HFFc6 (cell line): ENCODE measurements around the gene CPEB1. TPM values are rescaled to one million over a fixed set of nuclear protein-coding genes. Genes with fewer than 3 reads are reported as not detected.

Experiments
- DNase-seq: peaks from one replicate; pipeline ENCODE4 v3.0.0-alpha.2; 2018
- H3K27ac Mint-ChIP-seq: 2 replicates; pipeline ENCODE4 v1.8.0; 2020; ENCODE audit warnings: mild to moderate bottlenecking, mixed read lengths
- H3K27me3 Mint-ChIP-seq: 2 replicates; pipeline ENCODE4 v1.8.0; 2021; ENCODE audit warnings: mild to moderate bottlenecking, moderate library complexity, mixed read lengths; ENCODE audit not compliant: insufficient read depth
- H3K36me3 Mint-ChIP-seq: 2 replicates; pipeline ENCODE4 v1.8.0; 2021; ENCODE audit warnings: low read depth, mixed read lengths
- H3K4me1 Mint-ChIP-seq: 2 replicates; pipeline ENCODE4 v1.8.0; 2020; ENCODE audit warnings: low read depth, mixed read lengths
- H3K4me3 Mint-ChIP-seq: 2 replicates; pipeline ENCODE4 v1.8.0; 2020; ENCODE audit warnings: mild to moderate bottlenecking, moderate library complexity, mixed read lengths
- H3K9me3 Mint-ChIP-seq: 2 replicates; pipeline ENCODE4 v1.8.0; 2020; ENCODE audit warnings: mild to moderate bottlenecking, mixed read lengths
- CTCF ChIP-seq: fragments of 200-600 bp; sonication (generic); IDR thresholded peaks from 2 replicates; pipeline ENCODE4 v1.5.0; 2021; ENCODE audit warnings: antibody characterized with exemption, mild to moderate bottlenecking
- total RNA-seq, 6 experiments: library from RNA; stranded (reverse); fragmentation: NEBNext Ultra II Directional; extraction: Animal tissue kit (Norgen Biotek cat#: 25700); gene quantifications; 2 replicates in 1 of 6; 3 replicates in 5 of 6; pipeline ENCODE4 v1.2.3, GENCODE V29; 2021

CPEB1 gene
- total RNA-seq, 6 experiments from 2014 or later = 4.3 to 6.8 (median 5.6) TPM

- peaks cover 1% of the 10 kb centered on the region for H3K27me3 Mint-ChIP-seq
- no peaks in the 10 kb centered on the region for H3K36me3 Mint-ChIP-seq
- H3K4me3 Mint-ChIP-seq = no peak overlapping the region
- TF ChIP-seq CTCF = no peak
- no peak overlapping the region for H3K27ac Mint-ChIP-seq
- DNase-seq = no peak
- H3K9me3 Mint-ChIP-seq = no peaks in the 10 kb centered on the region
- peaks cover 29% of the 10 kb centered on the region for H3K4me1 Mint-ChIP-seq
These were observed 93.3 kb downstream of the CPEB1 start for GRCh38 chr15:82553846-82554245.

GRCh38 chr15:82552861-82553260 lies 94.3 kb downstream of the CPEB1 start:
- Mint-ChIP-seq H3K4me1 (peaks cover 29% of the 10 kb centered on the region), H3K4me3 (no peak overlapping the region), H3K27me3 (peaks cover 1% of the 10 kb centered on the region), H3K27ac (no peak overlapping the region), H3K36me3 (no peaks in the 10 kb centered on the region), H3K9me3 (no peaks in the 10 kb centered on the region)
- no peak for DNase-seq
- no peak for TF ChIP-seq CTCF

GRCh38 chr15:82551646-82552247 lies 95.4 kb downstream of the CPEB1 start:
- no peak for TF ChIP-seq CTCF
- no peaks in the 10 kb centered on the region; the same call in 1 of the 2 replicates for H3K27me3 Mint-ChIP-seq
- H3K36me3 Mint-ChIP-seq = no peaks in the 10 kb centered on the region
- no peak for DNase-seq
- no peak overlapping the region for H3K4me3 Mint-ChIP-seq
- peaks cover 29% of the 10 kb centered on the region for H3K4me1 Mint-ChIP-seq
- H3K9me3 Mint-ChIP-seq = no peaks in the 10 kb centered on the region
- H3K27ac Mint-ChIP-seq = no peak overlapping the region

GRCh38 chr15:82549199-82549665 lies 97.9 kb downstream of the CPEB1 start:
- peaks cover 18% of the 10 kb centered on the region for H3K4me1 Mint-ChIP-seq
- TF ChIP-seq CTCF = no peak
- no peaks in the 10 kb centered on the region for H3K9me3 Mint-ChIP-seq
- no peak overlapping the region for H3K4me3 Mint-ChIP-seq
- no peak overlapping the region for H3K27ac Mint-ChIP-seq
- H3K27me3 Mint-ChIP-seq = peaks cover under 1% of the 10 kb centered on the region
- H3K36me3 Mint-ChIP-seq = no peaks in the 10 kb centered on the region
- no peak for DNase-seq

- H3K4me3 Mint-ChIP-seq = no peak overlapping the region
- no peak overlapping the region for H3K27ac Mint-ChIP-seq
- no peaks in the 10 kb centered on the region for H3K36me3 Mint-ChIP-seq
- H3K9me3 Mint-ChIP-seq = no peaks in the 10 kb centered on the region
- TF ChIP-seq CTCF = no peak
- DNase-seq = no peak
- peaks cover 1% of the 10 kb centered on the region for H3K27me3 Mint-ChIP-seq
- peaks cover 13% of the 10 kb centered on the region for H3K4me1 Mint-ChIP-seq
These were observed 98.5 kb downstream of the CPEB1 start for GRCh38 chr15:82548700-82549099.
